GM10266 (cell line): Measurements from ENCODE around the gene NHLRC3.

Source experiments
- DNase-seq: peaks from one replicate; pipeline ENCODE4 v3.0.0; 2012; ENCODE audit errors: extremely low spot score
- TF ChIP-seq, protein P1 (sequence below): IDR thresholded peaks from 2 replicates; pipeline ENCODE4 v1.5.1; 2012; ENCODE audit warnings: mild to moderate bottlenecking, low read depth; ENCODE audit not compliant: control insufficient read depth, insufficient read depth; ENCODE audit errors: missing control alignments

The NHLRC3 gene

DNA sequence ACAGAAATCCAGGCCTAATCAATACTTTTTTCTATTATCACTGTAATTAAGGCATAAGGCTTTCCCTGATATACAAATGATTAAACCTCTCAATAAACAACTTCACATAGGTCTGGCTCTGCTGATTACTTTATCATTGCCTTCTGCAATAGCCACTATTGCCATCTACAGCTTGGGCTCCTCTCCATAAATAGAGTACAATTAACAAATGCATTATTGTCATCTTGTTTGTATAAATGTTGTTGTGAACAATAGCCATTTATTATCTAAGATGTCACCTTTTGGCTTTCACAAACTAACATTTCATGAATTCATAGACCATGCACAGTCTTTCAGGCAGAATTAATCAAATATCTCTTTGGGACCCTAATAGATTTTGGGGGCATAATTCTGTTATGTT lies 53.3 kb downstream of the NHLRC3 start:
- no peak for DNase-seq
- TF ChIP-seq, protein P1, sequence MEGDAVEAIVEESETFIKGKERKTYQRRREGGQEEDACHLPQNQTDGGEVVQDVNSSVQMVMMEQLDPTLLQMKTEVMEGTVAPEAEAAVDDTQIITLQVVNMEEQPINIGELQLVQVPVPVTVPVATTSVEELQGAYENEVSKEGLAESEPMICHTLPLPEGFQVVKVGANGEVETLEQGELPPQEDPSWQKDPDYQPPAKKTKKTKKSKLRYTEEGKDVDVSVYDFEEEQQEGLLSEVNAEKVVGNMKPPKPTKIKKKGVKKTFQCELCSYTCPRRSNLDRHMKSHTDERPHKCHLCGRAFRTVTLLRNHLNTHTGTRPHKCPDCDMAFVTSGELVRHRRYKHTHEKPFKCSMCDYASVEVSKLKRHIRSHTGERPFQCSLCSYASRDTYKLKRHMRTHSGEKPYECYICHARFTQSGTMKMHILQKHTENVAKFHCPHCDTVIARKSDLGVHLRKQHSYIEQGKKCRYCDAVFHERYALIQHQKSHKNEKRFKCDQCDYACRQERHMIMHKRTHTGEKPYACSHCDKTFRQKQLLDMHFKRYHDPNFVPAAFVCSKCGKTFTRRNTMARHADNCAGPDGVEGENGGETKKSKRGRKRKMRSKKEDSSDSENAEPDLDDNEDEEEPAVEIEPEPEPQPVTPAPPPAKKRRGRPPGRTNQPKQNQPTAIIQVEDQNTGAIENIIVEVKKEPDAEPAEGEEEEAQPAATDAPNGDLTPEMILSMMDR: no peak

DNA sequence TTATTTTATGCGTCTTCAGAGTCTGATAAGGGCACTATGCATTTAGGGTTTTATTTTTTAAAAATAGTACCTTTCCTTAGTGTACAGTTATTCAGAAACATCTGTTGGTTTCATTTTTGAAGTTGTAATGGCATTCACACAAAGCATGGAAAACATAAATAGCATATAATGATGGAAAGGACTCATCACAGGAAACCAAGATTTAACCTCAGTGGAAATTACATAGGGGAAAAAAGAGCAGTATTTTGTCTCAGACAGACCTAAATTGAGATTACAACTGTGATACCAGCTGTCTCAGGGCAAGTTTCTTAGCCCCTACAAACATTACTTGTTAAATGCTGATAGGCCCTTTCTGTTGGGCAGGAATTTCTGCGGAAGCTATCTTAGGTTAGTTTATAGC lies 57.2 kb downstream of the NHLRC3 start:
- DNase-seq: peak; percentile 17

DNA sequence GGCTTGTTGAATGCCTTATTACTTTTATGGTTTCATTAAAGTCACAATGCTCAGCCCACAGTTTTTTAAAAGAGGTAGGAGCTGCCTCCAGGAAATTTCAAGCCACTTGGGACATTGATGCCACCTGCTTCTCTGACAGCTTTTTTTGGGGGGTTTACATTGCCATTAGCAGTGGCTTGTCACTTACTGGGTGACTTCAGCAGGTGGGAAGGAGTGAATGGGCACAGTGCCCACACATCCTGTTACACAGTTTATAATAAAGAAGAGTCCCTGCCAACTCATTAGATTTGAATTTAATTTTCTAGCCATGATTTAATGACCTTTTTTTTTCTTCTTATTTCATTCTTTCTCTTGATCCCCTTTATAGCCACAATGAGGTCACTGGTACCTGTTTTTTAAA lies 61.0 kb downstream of the NHLRC3 start:
- TF ChIP-seq, protein P1: no peak
- DNase-seq: no peak

More for the DNA sequence above, 57.2 kb downstream of the NHLRC3 start:
- TF ChIP-seq, protein P1: no peak
